Fibroblast of lung (primary cell): ENCODE data around the gene ANKRD24. TPM values are rescaled to one million over a fixed set of nuclear protein-coding genes. Genes with fewer than 3 reads are reported as not detected.

Source experiments
- DNase-seq, 2 donors: peaks; one replicate each; pipeline versions ENCODE4 v3.0.0 to v3.0.0-alpha.2; 2010; ENCODE audit warnings: low read depth in 2 of 2
- H2AFZ ChIP-seq: 2 replicates; pipeline ENCODE4 v1.5.1; 2012; ENCODE audit warnings: low read length, control low read depth, inconsistent platforms
- H3K27ac ChIP-seq: 2 replicates; pipeline ENCODE4 v1.5.1; 2011; ENCODE audit warnings: low read length, control low read depth; ENCODE audit not compliant: insufficient read depth
- H3K27me3 ChIP-seq: 2 replicates; pipeline ENCODE4 v1.5.1; 2011; ENCODE audit warnings: mild to moderate bottlenecking, low read length; ENCODE audit not compliant: control insufficient read depth, insufficient read depth
- H3K36me3 ChIP-seq: 2 replicates; pipeline ENCODE4 v1.5.1; 2011; ENCODE audit warnings: low read length; ENCODE audit not compliant: control insufficient read depth, insufficient read depth
- H3K4me1 ChIP-seq: 2 replicates; pipeline ENCODE4 v1.5.1; 2011; ENCODE audit warnings: low read length; ENCODE audit not compliant: control insufficient read depth, insufficient read depth; ENCODE audit errors: extremely low read depth
- H3K4me2 ChIP-seq: 2 replicates; pipeline ENCODE4 v1.5.1; 2011; ENCODE audit warnings: low read length, control low read depth; ENCODE audit not compliant: insufficient read depth; ENCODE audit errors: extremely low read depth
- H3K4me3 ChIP-seq, 4 experiments: fragments of 200-600 bp in 1 of 4; sonication (generic) in 1 of 4; replicated peaks in 1 of 4; 2 replicates each; pipeline ENCODE4 v1.5.1; 2011 to 2016; ENCODE audit warnings: low read length in 4 of 4, low read depth in 3 of 4, mild to moderate bottlenecking in 3 of 4, control low read depth in 2 of 4, inconsistent platforms in 1 of 4, mixed read lengths in 1 of 4; ENCODE audit not compliant: insufficient read depth in 1 of 4; ENCODE audit errors: control extremely low read depth in 1 of 4
- H3K79me2 ChIP-seq: 2 replicates; pipeline ENCODE4 v1.5.1; 2012; ENCODE audit warnings: mild to moderate bottlenecking, low read length, inconsistent platforms; ENCODE audit not compliant: control insufficient read depth, insufficient read depth
- H3K9ac ChIP-seq: 2 replicates; pipeline ENCODE4 v1.5.1; 2011; ENCODE audit warnings: mild to moderate bottlenecking, low read length, control low read depth; ENCODE audit not compliant: insufficient read depth
- H3K9me3 ChIP-seq: 2 replicates; pipeline ENCODE4 v1.5.1; 2012; ENCODE audit warnings: low read depth, low read length; ENCODE audit not compliant: control insufficient read depth, insufficient read depth
- H4K20me1 ChIP-seq: 2 replicates; pipeline ENCODE4 v1.5.1; 2011; ENCODE audit warnings: low read length; ENCODE audit not compliant: control insufficient read depth, insufficient read depth; ENCODE audit errors: extremely low read depth
- CTCF ChIP-seq, 2 donors: IDR thresholded peaks in 1 of 2; conservative IDR thresholded peaks in 1 of 2; 1 replicate in 1 of 2; 2 replicates in 1 of 2; pipeline ENCODE4 v1.5.1; 2011 to 2012; ENCODE audit warnings: low read length in 2 of 2, control low read depth in 1 of 2, inconsistent platforms in 1 of 2, low read depth in 1 of 2, mild to moderate bottlenecking in 1 of 2
- EZH2 ChIP-seq: IDR thresholded peaks from 2 replicates; pipeline ENCODE4 v1.5.1; 2012; ENCODE audit warnings: low read length, control low read depth, mild to moderate bottlenecking; ENCODE audit errors: missing control alignments
- polyA plus RNA-seq, 2 donors: library from polyadenylated mRNA; depleted of rRNA in 1 of 2; stranded (reverse) in 1 of 2; unstranded in 1 of 2; fragments of >200 nt; gene quantifications; 2 replicates each; pipeline ENCODE4 v1.2.1, GENCODE V29; 2011 to 2012; ENCODE audit warnings: missing spikeins in 1 of 2
- total RNA-seq: library from RNA; depleted of rRNA; stranded (reverse); fragments of >200 nt; gene quantifications from 2 replicates; pipeline ENCODE4 v1.2.1, GENCODE V29; 2014

Gene ANKRD24
- total and polyA plus RNA-seq, 2 donors (not counting 1 experiment from before 2014, with no cell fraction given) = 0.14 to 2.3 TPM

- H3K36me3 ChIP-seq = no peaks in the 10 kb centered on the region
- H3K27me3 ChIP-seq = no peaks in the 10 kb centered on the region
- H3K27ac ChIP-seq = no peak overlapping the region
- H3K4me2 ChIP-seq = no peak overlapping the region
- no peaks in the 10 kb centered on the region for H4K20me1 ChIP-seq
- no peak overlapping the region for H2AFZ ChIP-seq
- H3K9ac ChIP-seq = no peak overlapping the region
- no peak overlapping the region for H3K4me3 ChIP-seq
- no peak for DNase-seq
- H3K4me1 ChIP-seq = no peaks in the 10 kb centered on the region
- TF ChIP-seq CTCF (conservative IDR thresholded peaks at IDR 0.05 in 1 of 2, IDR thresholded peaks at IDR 0.05 in 1 of 2; ENCODE audit: low read depth in 1 of 2, low read length in 2 of 2) (no peak), EZH2 (no peak)
- peaks cover 10% of the 10 kb centered on the region for H3K79me2 ChIP-seq
- H3K9me3 ChIP-seq = no peaks in the 10 kb centered on the region
These were observed 2.3 kb downstream of the ANKRD24 start for GRCh38 chr19:4184718-4185352.

DNA sequence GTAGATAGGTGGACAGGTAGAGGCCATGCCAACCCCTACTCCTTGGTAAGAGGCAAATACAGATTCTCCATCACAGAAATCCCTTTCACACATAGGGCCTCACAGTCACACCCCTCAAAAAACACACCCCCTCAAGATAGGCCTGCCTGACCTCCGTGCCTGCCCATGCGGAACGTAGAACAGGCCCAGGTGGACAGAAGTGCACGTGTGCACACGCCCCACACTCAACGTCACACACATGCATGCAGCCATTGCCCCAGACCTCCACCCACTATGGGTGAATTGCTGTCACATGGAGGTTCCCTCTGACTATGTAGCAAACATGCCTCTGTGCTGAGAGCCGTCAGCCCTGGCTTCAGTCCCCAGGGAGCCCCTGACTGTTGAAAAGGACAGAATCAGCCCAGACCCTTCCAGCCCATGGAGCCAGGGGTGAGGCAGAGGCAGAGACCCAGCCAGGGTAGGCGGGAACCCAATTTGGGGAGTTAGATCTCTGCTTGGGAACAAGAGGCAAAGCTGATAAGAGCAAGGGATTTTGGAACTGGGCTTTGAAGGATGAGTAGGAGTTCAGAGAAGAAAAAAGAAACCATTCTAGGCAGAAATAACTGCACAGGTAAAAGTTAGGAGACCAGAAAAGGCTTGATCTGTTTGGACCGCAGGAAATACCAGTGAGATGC, 3.1 kb downstream of the ANKRD24 start:
- Histone ChIP-seq H3K27ac (no peak overlapping the region), H3K4me1 (no peaks in the 10 kb centered on the region), H3K4me3 (no peak overlapping the region), H4K20me1 (no peaks in the 10 kb centered on the region), H3K4me2 (no peak overlapping the region), H3K9me3 (no peaks in the 10 kb centered on the region), H3K79me2 (peaks cover 10% of the 10 kb centered on the region), H3K9ac (no peak overlapping the region), H2AFZ (no peak overlapping the region), H3K36me3 (no peaks in the 10 kb centered on the region), H3K27me3 (no peaks in the 10 kb centered on the region)
- TF ChIP-seq CTCF (conservative IDR thresholded peaks at IDR 0.05 in 1 of 2, IDR thresholded peaks at IDR 0.05 in 1 of 2; ENCODE audit: low read depth in 1 of 2, low read length in 2 of 2) = no peak
- TF ChIP-seq EZH2 = no peak
- no peak for DNase-seq

DNA sequence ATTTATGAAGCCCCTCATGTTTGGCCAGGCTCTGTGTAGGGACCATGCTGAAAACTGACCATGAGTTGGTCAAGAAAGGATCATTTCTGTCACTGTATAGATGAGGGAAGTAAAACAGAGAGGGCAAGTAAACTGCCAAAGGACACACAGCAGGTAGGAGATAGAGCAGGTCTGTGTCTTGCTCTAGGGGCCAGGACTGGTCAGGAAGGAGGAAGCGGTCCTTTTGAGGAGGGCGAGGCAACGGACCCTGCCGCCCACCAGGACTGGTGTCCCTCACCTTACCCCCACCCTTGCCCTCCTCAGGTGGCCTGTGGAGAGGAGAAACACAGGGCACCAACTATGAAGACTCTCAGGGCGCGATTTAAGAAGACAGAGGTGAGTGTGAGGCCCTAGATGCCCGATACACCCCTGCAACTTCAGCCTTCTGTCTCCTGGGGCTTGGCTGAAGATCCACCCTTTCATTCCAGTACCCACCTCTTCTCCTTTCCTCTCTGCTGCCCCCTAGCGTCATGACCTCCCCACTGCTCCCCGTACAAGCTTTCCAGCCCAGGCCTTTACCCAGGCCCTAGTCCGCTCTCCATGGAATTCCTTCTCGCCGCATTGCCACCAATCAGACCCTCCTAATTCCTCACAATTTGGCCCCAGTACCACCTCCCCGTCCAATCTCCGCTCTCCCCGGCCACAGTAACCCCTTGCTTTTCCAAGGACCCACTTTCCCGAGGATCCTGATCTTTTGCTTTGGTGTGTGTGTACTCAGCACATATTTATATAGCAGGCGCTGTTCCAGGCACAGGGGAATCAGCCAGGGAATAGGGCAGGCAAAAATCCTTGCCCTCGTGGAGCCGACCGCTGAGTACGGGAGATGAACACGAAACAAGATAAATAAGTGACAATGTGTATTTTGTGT, 3.9 kb downstream of the ANKRD24 start:
- H3K27me3 ChIP-seq = no peaks in the 10 kb centered on the region
- no peak overlapping the region for H3K9ac ChIP-seq
- peaks cover 5% of the 10 kb centered on the region for H3K79me2 ChIP-seq
- peak; percentile 31 to 68 for DNase-seq
- no peaks in the 10 kb centered on the region for H3K4me1 ChIP-seq
- H2AFZ ChIP-seq = peak overlapping the region; percentile 25
- no peak overlapping the region for H3K4me2 ChIP-seq
- TF ChIP-seq CTCF (conservative IDR thresholded peaks at IDR 0.05 in 1 of 2, IDR thresholded peaks at IDR 0.05 in 1 of 2; ENCODE audit: low read depth in 1 of 2, low read length in 2 of 2) (peak; percentile 90), EZH2 (no peak)
- no peak overlapping the region for H3K4me3 ChIP-seq
- no peaks in the 10 kb centered on the region for H3K9me3 ChIP-seq
- H3K36me3 ChIP-seq = no peaks in the 10 kb centered on the region
- H4K20me1 ChIP-seq = no peaks in the 10 kb centered on the region
- no peak overlapping the region for H3K27ac ChIP-seq
